HepG2 (cell line): ENCODE data around the gene CLIC5. TPM values are rescaled to one million over a fixed set of nuclear protein-coding genes. Genes with fewer than 3 reads are reported as not detected.
"Not testable (repeated sequence)": the region's sequence is repeated elsewhere in the genome, so short reads cannot be mapped to it uniquely, and the experiment has no call there.

ENCODE experiments used
- ATAC-seq: fragments of 200-7000 bp; cut with Tn5 transposase; 3 replicates; pipeline ENCODE4 v1.9.1; 2020; ENCODE audit warnings: mild to moderate bottlenecking, moderate library complexity
- BruUV-seq: library from RNA; stranded (reverse); fragments of 400-500 nt; replicated peaks from 2 replicates; lab custom pipeline; 2021; lab: Mats Ljungman, UMichigan
- CTCF ChIA-PET: fragments of 300-600 bp; formaldehyde crosslinking; extraction: SDS; loops from one replicate; lab custom pipeline; 2021; ENCODE audit warnings: low total read pairs, inconsistent platforms, low intra/inter-chr PET ratio; lab: Yijun Ruan, JAX
- POLR2A ChIA-PET: fragments of 350-600 bp; sonication (Branson Sonifier 250); formaldehyde crosslinking; loops from one replicate; lab custom pipeline; 2020; ENCODE audit warnings: antibody characterized with exemption, inconsistent platforms; lab: Yijun Ruan, JAX
- DNase-seq: peaks from one replicate; pipeline ENCODE4 v3.0.0-alpha.2; 2015; ENCODE audit warnings: low spot score
- FAIRE-seq: peaks from 3 replicates; lab custom pipeline; 2011; peaks lifted over from hg19 to GRCh38; lab: Jason Lieb, UNC
- H2AFZ ChIP-seq: one replicate; pipeline ENCODE4 v1.6.1; 2011; ENCODE audit warnings: low read length, inconsistent platforms
- H3K27ac ChIP-seq: fragments of 300-600 bp; 3 replicates; pipeline ENCODE4 v1.8.0; 2011; ENCODE audit warnings: mixed run types, mild to moderate bottlenecking, mixed read lengths, low read length, inconsistent platforms; ENCODE audit not compliant: insufficient read depth; ENCODE audit errors: extremely low read length
- H3K27me3 ChIP-seq, 2 experiments: fragments of 200-600 bp in 1 of 2; 2 replicates in 1 of 2; 3 replicates in 1 of 2; pipeline versions ENCODE4 v1.6.0 to v1.8.0; 2011; ENCODE audit warnings: low read length in 2 of 2, mild to moderate bottlenecking in 2 of 2, moderate library complexity in 2 of 2, inconsistent platforms in 1 of 2; ENCODE audit not compliant: insufficient read depth in 2 of 2, control insufficient read depth in 1 of 2
- H3K36me3 ChIP-seq, 2 experiments: fragments of 200-600 bp in 1 of 2; replicated peaks in 1 of 2; 2 replicates in 1 of 2; 3 replicates in 1 of 2; pipeline versions ENCODE4 v1.5.1 to v1.8.0; 2011; ENCODE audit warnings: low read length in 2 of 2, inconsistent platforms in 1 of 2; ENCODE audit not compliant: insufficient read depth in 2 of 2, control insufficient read depth in 1 of 2
- H3K4me1 ChIP-seq: 2 replicates; pipeline ENCODE4 v1.5.1; 2012; ENCODE audit warnings: low read length, inconsistent platforms; ENCODE audit not compliant: insufficient read depth
- H3K4me2 ChIP-seq: 2 replicates; pipeline ENCODE4 v1.6.0; 2011; ENCODE audit warnings: low read depth, low read length, inconsistent platforms
- H3K4me3 ChIP-seq, 3 experiments: fragments of 200-600 bp in 1 of 3; sonication (generic), shearing (Covaris generic) in 1 of 3; replicated peaks in 1 of 3; 2 replicates each; pipeline ENCODE4 v1.5.1; 2011 to 2016; ENCODE audit warnings: low read length in 3 of 3, inconsistent platforms in 2 of 3, low read depth in 2 of 3, mild to moderate bottlenecking in 2 of 3, control low read depth in 1 of 3, mixed read lengths in 1 of 3; ENCODE audit not compliant: insufficient read depth in 1 of 3
- H3K79me2 ChIP-seq: one replicate; pipeline ENCODE4 v1.6.1; 2011; ENCODE audit warnings: low read length, inconsistent platforms; ENCODE audit not compliant: insufficient read depth
- H3K9ac ChIP-seq: 2 replicates; pipeline ENCODE4 v1.6.0; 2011; ENCODE audit warnings: mild to moderate bottlenecking, low read depth, low read length, inconsistent platforms; ENCODE audit not compliant: insufficient read depth
- H3K9me3 ChIP-seq: 2 replicates; pipeline ENCODE4 v1.5.1; 2012; ENCODE audit warnings: mild to moderate bottlenecking, low read length
- H4K20me1 ChIP-seq: 2 replicates; pipeline ENCODE4 v1.6.0; 2011; ENCODE audit warnings: inconsistent platforms, mild to moderate bottlenecking, low read length, moderate library complexity; ENCODE audit not compliant: insufficient read depth
- ATF7-NPFF ChIP-seq: sonication (generic); formaldehyde crosslinking; IDR thresholded peaks from 2 replicates; pipeline ENCODE4 v1.8.1; 2023; ENCODE audit warnings: mild to moderate bottlenecking, low read depth, missing genetic modification reagents, moderate library complexity
- ZNF138 ChIP-seq: sonication (generic); formaldehyde crosslinking; IDR thresholded peaks from 2 replicates; pipeline ENCODE4 v1.5.0; 2020; ENCODE audit warnings: mild to moderate bottlenecking, low read depth, missing genetic modification reagents
- WGBS: methylation state at CpG from one replicate; pipeline ENCODE4 v1.1.6; 2017; ENCODE audit warnings: low lambda C conversion rate; 5-methylcytosine and 5-hydroxymethylcytosine counted together
- in situ Hi-C: cut with HindIII; loops from 2 replicates; pipeline ENCODE4 v1.10.0; 2017; ENCODE audit warnings: low pct_unique_long_range_greater_than_20kb; ENCODE audit not compliant: extremely low pct_ligation_motif_present
- intact Hi-C: fragments of 100-400 bp; cut with micrococcal nuclease; formaldehyde crosslinking; loops from one replicate; pipeline ENCODE4 v1.10.0; 2022; ENCODE audit not compliant: unreplicated experiment
- polyA plus RNA-seq, 8 experiments: library from polyadenylated mRNA; depleted of rRNA in 3 of 8; stranded (reverse) in 7 of 8; unstranded in 1 of 8; fragments of >200 nt; fragmentation: Illumina TruSeq in 4 of 8; extraction: Trizol in 4 of 8; gene quantifications; 2 replicates each; pipeline versions ENCODE4 v1.2.1 to v1.2.3, GENCODE V29; 2011 to 2016; ENCODE audit warnings: low read depth in 4 of 8, missing spikeins in 1 of 8, mixed read lengths in 1 of 8; ENCODE audit not compliant: insufficient read depth in 1 of 8
- total RNA-seq, 5 experiments: library from RNA; depleted of rRNA; stranded (reverse); fragments of >200 nt; fragmentation: Illumina TruSeq; extraction: Trizol; gene quantifications; 2 replicates each; pipeline ENCODE4 v1.2.3, GENCODE V29; 2016; ENCODE audit warnings: low read depth in 1 of 5
- TF ChIP-seq, protein P1 (sequence below): sonication (generic); formaldehyde crosslinking; IDR thresholded peaks from 2 replicates; pipeline ENCODE4 v1.5.1; 2020; ENCODE audit warnings: mild to moderate bottlenecking, missing genetic modification reagents, borderline replicate concordance

Gene CLIC5
- total and polyA plus RNA-seq, 2 of the 13 experiments (the other 11 are each of a cell fraction or from before 2014, with no cell fraction given): not detected

DNA sequence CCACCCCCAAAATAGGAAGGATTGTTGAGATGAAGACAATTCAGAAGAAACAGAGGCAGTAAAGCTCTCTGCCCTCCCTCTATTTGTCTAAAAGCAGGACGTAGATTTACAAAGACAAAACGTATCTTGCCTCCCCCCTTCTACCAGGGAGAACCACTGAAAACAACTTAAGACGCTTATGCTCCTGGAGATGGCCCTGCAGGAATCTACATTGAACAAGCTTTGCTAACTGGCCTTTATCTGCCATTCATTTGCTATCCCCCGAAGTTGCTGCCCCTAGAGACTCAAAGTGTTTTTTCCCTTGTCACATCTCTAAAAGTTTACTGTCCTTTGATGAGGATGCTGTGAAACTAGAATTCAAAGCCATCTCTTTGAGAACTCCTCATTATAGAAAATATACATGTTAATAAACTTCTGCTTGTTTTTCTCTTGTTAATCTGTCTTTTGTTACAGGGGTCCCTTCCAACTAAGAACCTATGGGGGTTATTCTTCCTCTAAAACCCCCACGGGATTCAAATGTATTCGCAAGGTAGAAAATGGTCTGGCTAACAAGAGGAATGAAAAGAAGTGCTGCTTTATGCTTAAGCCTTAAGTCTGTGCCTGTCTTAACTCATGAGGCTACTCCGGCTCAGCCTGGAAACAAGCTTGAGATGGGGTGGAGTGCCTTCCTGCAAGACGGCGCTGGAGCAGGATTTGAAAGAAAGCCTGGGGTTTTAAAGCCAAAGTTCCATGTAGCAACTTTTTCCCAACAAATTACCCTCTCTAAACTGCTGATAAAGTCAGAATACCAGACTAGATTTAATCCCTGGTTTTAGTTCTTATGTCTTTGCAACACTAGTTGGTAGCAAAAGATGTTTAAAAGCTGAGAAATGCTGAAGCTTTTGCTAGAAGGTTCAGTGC, 88.0 kb downstream of the CLIC5 start (continued):
- TF ChIP-seq, protein P1, sequence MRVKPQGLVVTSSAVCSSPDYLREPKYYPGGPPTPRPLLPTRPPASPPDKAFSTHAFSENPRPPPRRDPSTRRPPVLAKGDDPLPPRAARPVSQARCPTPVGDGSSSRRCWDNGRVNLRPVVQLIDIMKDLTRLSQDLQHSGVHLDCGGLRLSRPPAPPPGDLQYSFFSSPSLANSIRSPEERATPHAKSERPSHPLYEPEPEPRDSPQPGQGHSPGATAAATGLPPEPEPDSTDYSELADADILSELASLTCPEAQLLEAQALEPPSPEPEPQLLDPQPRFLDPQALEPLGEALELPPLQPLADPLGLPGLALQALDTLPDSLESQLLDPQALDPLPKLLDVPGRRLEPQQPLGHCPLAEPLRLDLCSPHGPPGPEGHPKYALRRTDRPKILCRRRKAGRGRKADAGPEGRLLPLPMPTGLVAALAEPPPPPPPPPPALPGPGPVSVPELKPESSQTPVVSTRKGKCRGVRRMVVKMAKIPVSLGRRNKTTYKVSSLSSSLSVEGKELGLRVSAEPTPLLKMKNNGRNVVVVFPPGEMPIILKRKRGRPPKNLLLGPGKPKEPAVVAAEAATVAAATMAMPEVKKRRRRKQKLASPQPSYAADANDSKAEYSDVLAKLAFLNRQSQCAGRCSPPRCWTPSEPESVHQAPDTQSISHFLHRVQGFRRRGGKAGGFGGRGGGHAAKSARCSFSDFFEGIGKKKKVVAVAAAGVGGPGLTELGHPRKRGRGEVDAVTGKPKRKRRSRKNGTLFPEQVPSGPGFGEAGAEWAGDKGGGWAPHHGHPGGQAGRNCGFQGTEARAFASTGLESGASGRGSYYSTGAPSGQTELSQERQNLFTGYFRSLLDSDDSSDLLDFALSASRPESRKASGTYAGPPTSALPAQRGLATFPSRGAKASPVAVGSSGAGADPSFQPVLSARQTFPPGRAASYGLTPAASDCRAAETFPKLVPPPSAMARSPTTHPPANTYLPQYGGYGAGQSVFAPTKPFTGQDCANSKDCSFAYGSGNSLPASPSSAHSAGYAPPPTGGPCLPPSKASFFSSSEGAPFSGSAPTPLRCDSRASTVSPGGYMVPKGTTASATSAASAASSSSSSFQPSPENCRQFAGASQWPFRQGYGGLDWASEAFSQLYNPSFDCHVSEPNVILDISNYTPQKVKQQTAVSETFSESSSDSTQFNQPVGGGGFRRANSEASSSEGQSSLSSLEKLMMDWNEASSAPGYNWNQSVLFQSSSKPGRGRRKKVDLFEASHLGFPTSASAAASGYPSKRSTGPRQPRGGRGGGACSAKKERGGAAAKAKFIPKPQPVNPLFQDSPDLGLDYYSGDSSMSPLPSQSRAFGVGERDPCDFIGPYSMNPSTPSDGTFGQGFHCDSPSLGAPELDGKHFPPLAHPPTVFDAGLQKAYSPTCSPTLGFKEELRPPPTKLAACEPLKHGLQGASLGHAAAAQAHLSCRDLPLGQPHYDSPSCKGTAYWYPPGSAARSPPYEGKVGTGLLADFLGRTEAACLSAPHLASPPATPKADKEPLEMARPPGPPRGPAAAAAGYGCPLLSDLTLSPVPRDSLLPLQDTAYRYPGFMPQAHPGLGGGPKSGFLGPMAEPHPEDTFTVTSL: no peak
- TF ChIP-seq ATF7-NPFF: no peak
- TF ChIP-seq ZNF138 (CRISPR knock-in tag): no peak

DNA sequence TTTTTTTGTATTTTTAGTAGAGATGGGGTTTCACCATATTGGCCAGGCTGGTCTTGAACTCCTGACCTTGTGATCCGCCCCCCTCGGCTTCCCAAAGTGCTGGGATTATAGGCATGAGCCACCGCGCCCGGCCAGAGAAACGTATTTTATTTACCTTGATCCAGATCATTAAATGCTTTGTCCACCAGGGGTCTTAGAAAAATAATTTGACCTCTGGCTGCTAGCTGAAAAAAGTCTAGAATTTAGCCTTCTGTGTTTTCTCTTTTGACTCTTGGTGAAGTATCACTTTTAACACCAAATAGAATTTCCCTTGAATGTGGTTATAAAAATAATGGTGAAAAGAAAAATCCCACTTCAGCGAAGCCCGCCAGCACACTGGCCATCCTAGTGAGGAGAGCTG, 89.2 kb downstream of the CLIC5 start:
- H4K20me1 ChIP-seq, H3K4me2 ChIP-seq, POLR2A ChIA-PET, CTCF ChIA-PET, FAIRE-seq, in situ Hi-C loops, ATAC-seq, H3K36me3 ChIP-seq, H3K4me1 ChIP-seq, H3K9me3 ChIP-seq, BruUV-seq, H3K9ac ChIP-seq, intact Hi-C loops, H3K79me2 ChIP-seq, H2AFZ ChIP-seq, H3K27me3 ChIP-seq, H3K27ac ChIP-seq, DNase-seq, H3K4me3 ChIP-seq: not testable (repeated sequence)
- 50% methylated on average over 8 of the region's 8 CpGs for WGBS
